Posterior vena cava (tissue), 2 donors: ENCODE results near the gene HSD17B13. TPM values are rescaled to one million over a fixed set of nuclear protein-coding genes. Genes with fewer than 3 reads are reported as not detected.
"Not testable (repeated sequence)": the region's sequence is repeated elsewhere in the genome, so short reads cannot be mapped to it uniquely, and the experiment has no call there.

Source experiments
- DNase-seq: peaks from one replicate; pipeline ENCODE4 v3.0.0-alpha.2; 2020; ENCODE audit warnings: low spot score
- intact Hi-C, 2 donors: fragments of 100-400 bp; cut with DNase I; formaldehyde crosslinking; loops; one replicate each; pipeline versions ENCODE4 v1.14.1 to v1.14.2; 2022 to 2023
- long read RNA-seq, 2 donors: library from polyadenylated mRNA; unstranded; transcript quantifications; one replicate each; pipeline ENCODE4 v2.0.0, GENCODE V29; 2020 to 2021
- total RNA-seq, 2 donors: library from RNA; stranded (reverse); fragmentation: NEBNext Ultra II Directional; extraction: Animal tissue kit (Norgen Biotek cat#: 25700); gene quantifications; one replicate each; pipeline ENCODE4 v1.2.1, GENCODE V29; 2021
- donor health status: DM: yes; HTN: yes; CAD: no.
- donor health status: DM: yes; HTN: yes; CAD: no.

Gene HSD17B13
- under 1 TPM; 0.24 to 0.32 TPM for total RNA-seq
- long read RNA-seq, donor 1 = 0 reads
- long read RNA-seq, donor 2 = 0 reads

- intact Hi-C loops = no loop called here
- no peak for DNase-seq
Observed at GRCh38 chr4:87322754-87323153, at the start of gene HSD17B13. Gene HSD17B13 (minus strand): TSS chr4:87322882. CDS start chr4:87322841, 41 bp downstream.

GRCh38 chr4:87370068-87370467 lies 47.4 kb upstream of the HSD17B13 start:
- DNase-seq = no peak
- intact Hi-C loops = loop anchor here in 1 of 2 donors (10.0 kb wide), 1 partner anchor 55 kb away; the partner anchor contains the start of gene NUDT9

GRCh38 chr4:87366521-87367162 lies 44.0 kb upstream of the HSD17B13 start:
- intact Hi-C loops = no loop called here
- no peak for DNase-seq

GRCh38 chr4:87365348-87365747 lies 42.7 kb upstream of the HSD17B13 start:
- DNase-seq = no peak
- intact Hi-C loops = no loop called here

GRCh38 chr4:87363552-87363951 lies 40.9 kb upstream of the HSD17B13 start:
- intact Hi-C loops = no loop called here
- DNase-seq = no peak

- intact Hi-C loops = no loop called here
- DNase-seq = no peak
Observed at GRCh38 chr4:87360338-87360935, 37.8 kb upstream of the HSD17B13 start.

GRCh38 chr4:87359258-87359657 lies 36.6 kb upstream of the HSD17B13 start:
- no peak for DNase-seq
- intact Hi-C loops = no loop called here

GRCh38 chr4:87356832-87357526 lies 34.3 kb upstream of the HSD17B13 start:
- no peak for DNase-seq
- intact Hi-C loops = no loop called here

GRCh38 chr4:87354168-87355102 lies 31.8 kb upstream of the HSD17B13 start:
- intact Hi-C loops = no loop called here
- no peak for DNase-seq

GRCh38 chr4:87353592-87353991 lies 30.9 kb upstream of the HSD17B13 start:
- intact Hi-C loops = no loop called here
- DNase-seq = no peak

- no peak for DNase-seq
- intact Hi-C loops = no loop called here
Observed at GRCh38 chr4:87345139-87345538, 22.5 kb upstream of the HSD17B13 start.

GRCh38 chr4:87342872-87343271 lies 20.2 kb upstream of the HSD17B13 start:
- intact Hi-C loops = no loop called here
- DNase-seq = no peak

- DNase-seq, intact Hi-C loops: not testable (repeated sequence)
Observed at GRCh38 chr4:87341954-87342635, 19.4 kb upstream of the HSD17B13 start.

GRCh38 chr4:87339440-87339839 lies 16.8 kb upstream of the HSD17B13 start:
- intact Hi-C loops = no loop called here
- no peak for DNase-seq

GRCh38 chr4:87337361-87337760 lies 14.7 kb upstream of the HSD17B13 start:
- no peak for DNase-seq
- intact Hi-C loops = no loop called here

GRCh38 chr4:87333267-87333666 lies 10.6 kb upstream of the HSD17B13 start:
- DNase-seq = no peak
- intact Hi-C loops = no loop called here

GRCh38 chr4:87330761-87331160 lies 8.1 kb upstream of the HSD17B13 start:
- DNase-seq = no peak
- intact Hi-C loops = no loop called here

- DNase-seq = no peak
- intact Hi-C loops = no loop called here
Observed at GRCh38 chr4:87327136-87327535, 4.5 kb upstream of the HSD17B13 start.

- DNase-seq = no peak
- intact Hi-C loops = no loop called here
Observed at GRCh38 chr4:87326460-87326859, 3.8 kb upstream of the HSD17B13 start.
